ENCODE measurements around the gene CAPZB.

The CAPZB gene

GRCh38 chr1:19313636-19313959, 171.7 kb downstream of the CAPZB start:
- no peak overlapping the region for H2AFZ ChIP-seq (ENCODE audit: low read length)
- H3K4me2 ChIP-seq (ENCODE audit: low read length) = peak overlapping the region; percentile 93
- no peaks in the 10 kb centered on the region for H3K79me2 ChIP-seq (ENCODE audit: insufficient read depth, low read length)
- H3K9ac ChIP-seq (ENCODE audit: low read length) = peak overlapping the region; percentile 90; the same call in 1 of the 2 replicates
- no peak for TF ChIP-seq EZH2 (IDR thresholded peaks at IDR 0.05; ENCODE audit: borderline replicate concordance, low read length)
- TF ChIP-seq, protein P1, sequence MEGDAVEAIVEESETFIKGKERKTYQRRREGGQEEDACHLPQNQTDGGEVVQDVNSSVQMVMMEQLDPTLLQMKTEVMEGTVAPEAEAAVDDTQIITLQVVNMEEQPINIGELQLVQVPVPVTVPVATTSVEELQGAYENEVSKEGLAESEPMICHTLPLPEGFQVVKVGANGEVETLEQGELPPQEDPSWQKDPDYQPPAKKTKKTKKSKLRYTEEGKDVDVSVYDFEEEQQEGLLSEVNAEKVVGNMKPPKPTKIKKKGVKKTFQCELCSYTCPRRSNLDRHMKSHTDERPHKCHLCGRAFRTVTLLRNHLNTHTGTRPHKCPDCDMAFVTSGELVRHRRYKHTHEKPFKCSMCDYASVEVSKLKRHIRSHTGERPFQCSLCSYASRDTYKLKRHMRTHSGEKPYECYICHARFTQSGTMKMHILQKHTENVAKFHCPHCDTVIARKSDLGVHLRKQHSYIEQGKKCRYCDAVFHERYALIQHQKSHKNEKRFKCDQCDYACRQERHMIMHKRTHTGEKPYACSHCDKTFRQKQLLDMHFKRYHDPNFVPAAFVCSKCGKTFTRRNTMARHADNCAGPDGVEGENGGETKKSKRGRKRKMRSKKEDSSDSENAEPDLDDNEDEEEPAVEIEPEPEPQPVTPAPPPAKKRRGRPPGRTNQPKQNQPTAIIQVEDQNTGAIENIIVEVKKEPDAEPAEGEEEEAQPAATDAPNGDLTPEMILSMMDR (IDR thresholded peaks at IDR 0.05; ENCODE audit: low read length) = no peak
- H3K27ac ChIP-seq (ENCODE audit: low read depth, low read length, poor library complexity, severe bottlenecking) = peak overlapping the region; percentile 88
- H3K4me3 ChIP-seq (ENCODE audit: low read depth, low read length, poor library complexity, severe bottlenecking) = peak overlapping the region; percentile 90
- H3K4me1 ChIP-seq (ENCODE audit: insufficient read depth, low read length, severe bottlenecking) = peaks cover 60% of the 10 kb centered on the region
- H3F3A ChIP-seq (ENCODE audit: insufficient read depth, low read length) = no peaks in the 10 kb centered on the region
- H3K9me2 ChIP-seq (ENCODE audit: low read depth, low read length) = no peaks in the 10 kb centered on the region
- H4K20me1 ChIP-seq (ENCODE audit: insufficient read depth, low read length) = no peaks in the 10 kb centered on the region
- peaks cover 9% of the 10 kb centered on the region; the same call in 1 of the 2 replicates for H3K36me3 ChIP-seq (ENCODE audit: insufficient read depth, low read length)
- no peaks in the 10 kb centered on the region for H3K27me3 ChIP-seq (ENCODE audit: insufficient read depth, low read length)
- H3K9me3 ChIP-seq (ENCODE audit: low read length) = no peaks in the 10 kb centered on the region

- H3K9me3 ChIP-seq (ENCODE audit: low read length) = no peaks in the 10 kb centered on the region
- no peaks in the 10 kb centered on the region for H3K79me2 ChIP-seq (ENCODE audit: insufficient read depth, low read length)
- H3K9ac ChIP-seq (ENCODE audit: low read length) = peak overlapping the region; percentile 90
- no peaks in the 10 kb centered on the region for H3K27me3 ChIP-seq (ENCODE audit: insufficient read depth, low read length)
- H3K36me3 ChIP-seq (ENCODE audit: insufficient read depth, low read length) = peaks cover 10% of the 10 kb centered on the region; the same call in 1 of the 2 replicates
- no peak overlapping the region for H2AFZ ChIP-seq (ENCODE audit: low read length)
- no peaks in the 10 kb centered on the region for H3K9me2 ChIP-seq (ENCODE audit: low read depth, low read length)
- H3F3A ChIP-seq (ENCODE audit: insufficient read depth, low read length) = no peaks in the 10 kb centered on the region
- peak overlapping the region; percentile 90 for H3K4me3 ChIP-seq (ENCODE audit: low read depth, low read length, poor library complexity, severe bottlenecking)
- H4K20me1 ChIP-seq (ENCODE audit: insufficient read depth, low read length) = no peaks in the 10 kb centered on the region
- peaks cover 60% of the 10 kb centered on the region for H3K4me1 ChIP-seq (ENCODE audit: insufficient read depth, low read length, severe bottlenecking)
- TF ChIP-seq EZH2 (IDR thresholded peaks at IDR 0.05; ENCODE audit: borderline replicate concordance, low read length) = no peak
- TF ChIP-seq, protein P1 (IDR thresholded peaks at IDR 0.05; ENCODE audit: low read length) = no peak
- peak overlapping the region; percentile 88 for H3K27ac ChIP-seq (ENCODE audit: low read depth, low read length, poor library complexity, severe bottlenecking)
- H3K4me2 ChIP-seq (ENCODE audit: low read length) = peak overlapping the region; percentile 93
Observed at GRCh38 chr1:19312782-19313635, 172.3 kb downstream of the CAPZB start.

DNA sequence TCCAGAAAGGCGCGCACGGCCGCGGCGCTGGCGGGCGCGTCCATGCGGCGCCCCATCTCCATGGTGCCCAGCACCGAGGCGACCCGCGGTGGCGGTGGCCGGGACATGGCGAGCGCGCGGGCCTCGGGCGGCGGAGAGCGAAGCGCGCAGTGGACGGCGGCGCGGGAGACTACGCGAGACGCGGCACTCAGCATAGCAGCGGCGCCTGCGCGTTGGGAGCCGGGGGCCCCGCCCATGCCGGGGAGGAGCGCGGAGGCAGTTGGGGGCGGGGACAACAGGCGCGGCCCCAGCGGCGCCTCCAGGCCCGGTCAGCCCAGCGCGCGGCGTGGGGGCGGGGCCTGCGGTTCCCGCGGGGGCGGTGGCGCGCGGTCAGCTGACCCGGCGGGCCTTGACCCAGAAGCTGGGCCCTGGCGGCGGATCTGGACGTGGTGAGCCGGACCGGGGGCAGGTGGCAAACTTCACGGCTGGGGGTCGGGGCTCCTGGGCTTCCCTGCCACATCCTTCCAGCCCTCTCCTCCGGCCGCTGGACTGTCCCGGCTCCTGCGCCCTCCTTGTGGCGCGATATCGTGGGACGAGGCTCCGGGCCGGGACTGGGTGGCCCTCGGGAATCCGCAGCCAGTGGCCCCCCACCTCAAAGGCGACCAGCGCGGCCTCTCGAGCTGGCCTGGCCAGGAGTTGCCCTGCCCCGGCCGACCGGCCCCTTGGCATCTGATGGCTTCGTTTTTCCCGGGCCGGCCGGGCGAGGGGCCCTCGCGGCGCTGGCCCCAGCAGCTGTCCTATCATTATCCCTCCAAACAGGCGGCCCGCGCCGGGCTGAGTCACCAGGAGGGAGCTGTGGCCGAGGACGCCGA, 173.2 kb downstream of the CAPZB start, which contains the start of the genes AKR7A2 and SLC66A1:
Gene AKR7A2, minus strand, starts transcription at position 214 of the 851 bp plus-strand sequence. Its CDS starts 20 bp downstream, at position 194.
Gene SLC66A1, plus strand, starts transcription at position 396 of the 851 bp plus-strand sequence. CDS start 5,352 bp downstream, outside the sequence.
- Histone ChIP-seq H2AFZ (ENCODE audit: low read length) (no peak within 1 kb of the TSS), H3K27me3 (ENCODE audit: insufficient read depth, low read length) (no peaks in the 10 kb centered on the region), H3K9me3 (ENCODE audit: low read length) (no peaks in the 10 kb centered on the region), H3K36me3 (ENCODE audit: insufficient read depth, low read length) (peaks cover 11% of the 10 kb centered on the region; the same call in 1 of the 2 replicates), H3K9ac (ENCODE audit: low read length) (peak within 1 kb of the TSS; percentile 96), H3K79me2 (ENCODE audit: insufficient read depth, low read length) (no peaks in the 10 kb centered on the region), H3K4me3 (ENCODE audit: low read depth, low read length, poor library complexity, severe bottlenecking) (peak within 1 kb of the TSS; percentile 90), H3F3A (ENCODE audit: insufficient read depth, low read length) (no peaks in the 10 kb centered on the region), H3K27ac (ENCODE audit: low read depth, low read length, poor library complexity, severe bottlenecking) (peak within 1 kb of the TSS; percentile 88), H3K4me2 (ENCODE audit: low read length) (peak within 1 kb of the TSS; percentile 93), H4K20me1 (ENCODE audit: insufficient read depth, low read length) (no peaks in the 10 kb centered on the region), H3K4me1 (ENCODE audit: insufficient read depth, low read length, severe bottlenecking) (peaks cover 59% of the 10 kb centered on the region), H3K9me2 (ENCODE audit: low read depth, low read length) (no peaks in the 10 kb centered on the region)
- TF ChIP-seq EZH2 (IDR thresholded peaks at IDR 0.05; ENCODE audit: borderline replicate concordance, low read length) = no peak
- TF ChIP-seq, protein P1 (IDR thresholded peaks at IDR 0.05; ENCODE audit: low read length) = no peak

Data from OCI-LY1 (cell line).